ENCODE measurements around the gene BTF3. TPM values are rescaled to one million over a fixed set of nuclear protein-coding genes. Genes with fewer than 3 reads are reported as not detected.

BTF3 gene
- total and polyA plus RNA-seq, 9 of the 15 experiments (the other 6 are each of a cell fraction or from before 2014, with no cell fraction given): 534 to 1,637 (median 848) TPM

DNA sequence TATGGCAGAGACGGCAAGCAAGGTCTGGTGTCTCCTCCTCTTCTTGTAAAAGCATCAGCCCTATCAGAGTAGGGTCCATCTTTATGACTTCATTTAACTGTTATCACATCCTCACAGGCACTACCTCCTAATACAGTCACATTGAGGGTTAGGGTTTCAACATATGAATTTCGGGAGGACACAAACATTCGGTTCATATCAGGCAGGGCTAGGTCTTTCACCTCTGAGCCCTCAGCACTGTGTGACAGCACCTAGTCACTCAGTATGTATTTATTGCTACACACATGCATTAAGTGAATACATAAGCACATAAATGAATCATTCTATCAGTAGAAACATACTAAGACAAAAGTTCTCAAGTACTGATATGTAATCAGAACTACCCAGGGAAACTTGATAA is 9.4 kb upstream of the BTF3 start (continued):
- TF ChIP-seq, protein P1, sequence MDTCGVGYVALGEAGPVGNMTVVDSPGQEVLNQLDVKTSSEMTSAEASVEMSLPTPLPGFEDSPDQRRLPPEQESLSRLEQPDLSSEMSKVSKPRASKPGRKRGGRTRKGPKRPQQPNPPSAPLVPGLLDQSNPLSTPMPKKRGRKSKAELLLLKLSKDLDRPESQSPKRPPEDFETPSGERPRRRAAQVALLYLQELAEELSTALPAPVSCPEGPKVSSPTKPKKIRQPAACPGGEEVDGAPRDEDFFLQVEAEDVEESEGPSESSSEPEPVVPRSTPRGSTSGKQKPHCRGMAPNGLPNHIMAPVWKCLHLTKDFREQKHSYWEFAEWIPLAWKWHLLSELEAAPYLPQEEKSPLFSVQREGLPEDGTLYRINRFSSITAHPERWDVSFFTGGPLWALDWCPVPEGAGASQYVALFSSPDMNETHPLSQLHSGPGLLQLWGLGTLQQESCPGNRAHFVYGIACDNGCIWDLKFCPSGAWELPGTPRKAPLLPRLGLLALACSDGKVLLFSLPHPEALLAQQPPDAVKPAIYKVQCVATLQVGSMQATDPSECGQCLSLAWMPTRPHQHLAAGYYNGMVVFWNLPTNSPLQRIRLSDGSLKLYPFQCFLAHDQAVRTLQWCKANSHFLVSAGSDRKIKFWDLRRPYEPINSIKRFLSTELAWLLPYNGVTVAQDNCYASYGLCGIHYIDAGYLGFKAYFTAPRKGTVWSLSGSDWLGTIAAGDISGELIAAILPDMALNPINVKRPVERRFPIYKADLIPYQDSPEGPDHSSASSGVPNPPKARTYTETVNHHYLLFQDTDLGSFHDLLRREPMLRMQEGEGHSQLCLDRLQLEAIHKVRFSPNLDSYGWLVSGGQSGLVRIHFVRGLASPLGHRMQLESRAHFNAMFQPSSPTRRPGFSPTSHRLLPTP (IDR thresholded peaks at IDR 0.05; ENCODE audit: borderline replicate concordance, extremely low read depth, insufficient read length): no peak
- TF ChIP-seq, protein P2, sequence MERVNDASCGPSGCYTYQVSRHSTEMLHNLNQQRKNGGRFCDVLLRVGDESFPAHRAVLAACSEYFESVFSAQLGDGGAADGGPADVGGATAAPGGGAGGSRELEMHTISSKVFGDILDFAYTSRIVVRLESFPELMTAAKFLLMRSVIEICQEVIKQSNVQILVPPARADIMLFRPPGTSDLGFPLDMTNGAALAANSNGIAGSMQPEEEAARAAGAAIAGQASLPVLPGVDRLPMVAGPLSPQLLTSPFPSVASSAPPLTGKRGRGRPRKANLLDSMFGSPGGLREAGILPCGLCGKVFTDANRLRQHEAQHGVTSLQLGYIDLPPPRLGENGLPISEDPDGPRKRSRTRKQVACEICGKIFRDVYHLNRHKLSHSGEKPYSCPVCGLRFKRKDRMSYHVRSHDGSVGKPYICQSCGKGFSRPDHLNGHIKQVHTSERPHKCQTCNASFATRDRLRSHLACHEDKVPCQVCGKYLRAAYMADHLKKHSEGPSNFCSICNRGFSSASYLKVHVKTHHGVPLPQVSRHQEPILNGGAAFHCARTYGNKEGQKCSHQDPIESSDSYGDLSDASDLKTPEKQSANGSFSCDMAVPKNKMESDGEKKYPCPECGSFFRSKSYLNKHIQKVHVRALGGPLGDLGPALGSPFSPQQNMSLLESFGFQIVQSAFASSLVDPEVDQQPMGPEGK (CRISPR knock-in tag; IDR thresholded peaks at IDR 0.05; ENCODE audit: borderline replicate concordance): no peak
- TF ChIP-seq, protein P3, sequence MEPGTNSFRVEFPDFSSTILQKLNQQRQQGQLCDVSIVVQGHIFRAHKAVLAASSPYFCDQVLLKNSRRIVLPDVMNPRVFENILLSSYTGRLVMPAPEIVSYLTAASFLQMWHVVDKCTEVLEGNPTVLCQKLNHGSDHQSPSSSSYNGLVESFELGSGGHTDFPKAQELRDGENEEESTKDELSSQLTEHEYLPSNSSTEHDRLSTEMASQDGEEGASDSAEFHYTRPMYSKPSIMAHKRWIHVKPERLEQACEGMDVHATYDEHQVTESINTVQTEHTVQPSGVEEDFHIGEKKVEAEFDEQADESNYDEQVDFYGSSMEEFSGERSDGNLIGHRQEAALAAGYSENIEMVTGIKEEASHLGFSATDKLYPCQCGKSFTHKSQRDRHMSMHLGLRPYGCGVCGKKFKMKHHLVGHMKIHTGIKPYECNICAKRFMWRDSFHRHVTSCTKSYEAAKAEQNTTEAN (CRISPR knock-in tag; IDR thresholded peaks at IDR 0.05): no peak
- no peak for TF ChIP-seq BMI1 (IDR thresholded peaks at IDR 0.05; ENCODE audit: low read length)
- TF ChIP-seq, protein P4, sequence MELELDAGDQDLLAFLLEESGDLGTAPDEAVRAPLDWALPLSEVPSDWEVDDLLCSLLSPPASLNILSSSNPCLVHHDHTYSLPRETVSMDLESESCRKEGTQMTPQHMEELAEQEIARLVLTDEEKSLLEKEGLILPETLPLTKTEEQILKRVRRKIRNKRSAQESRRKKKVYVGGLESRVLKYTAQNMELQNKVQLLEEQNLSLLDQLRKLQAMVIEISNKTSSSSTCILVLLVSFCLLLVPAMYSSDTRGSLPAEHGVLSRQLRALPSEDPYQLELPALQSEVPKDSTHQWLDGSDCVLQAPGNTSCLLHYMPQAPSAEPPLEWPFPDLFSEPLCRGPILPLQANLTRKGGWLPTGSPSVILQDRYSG (tag; conservative IDR thresholded peaks at IDR 0.05; ENCODE audit: low read depth): no peak
- TF ChIP-seq MBD2 (IDR thresholded peaks at IDR 0.05; ENCODE audit: borderline replicate concordance, low read depth): no peak
- TF ChIP-seq, protein P5, sequence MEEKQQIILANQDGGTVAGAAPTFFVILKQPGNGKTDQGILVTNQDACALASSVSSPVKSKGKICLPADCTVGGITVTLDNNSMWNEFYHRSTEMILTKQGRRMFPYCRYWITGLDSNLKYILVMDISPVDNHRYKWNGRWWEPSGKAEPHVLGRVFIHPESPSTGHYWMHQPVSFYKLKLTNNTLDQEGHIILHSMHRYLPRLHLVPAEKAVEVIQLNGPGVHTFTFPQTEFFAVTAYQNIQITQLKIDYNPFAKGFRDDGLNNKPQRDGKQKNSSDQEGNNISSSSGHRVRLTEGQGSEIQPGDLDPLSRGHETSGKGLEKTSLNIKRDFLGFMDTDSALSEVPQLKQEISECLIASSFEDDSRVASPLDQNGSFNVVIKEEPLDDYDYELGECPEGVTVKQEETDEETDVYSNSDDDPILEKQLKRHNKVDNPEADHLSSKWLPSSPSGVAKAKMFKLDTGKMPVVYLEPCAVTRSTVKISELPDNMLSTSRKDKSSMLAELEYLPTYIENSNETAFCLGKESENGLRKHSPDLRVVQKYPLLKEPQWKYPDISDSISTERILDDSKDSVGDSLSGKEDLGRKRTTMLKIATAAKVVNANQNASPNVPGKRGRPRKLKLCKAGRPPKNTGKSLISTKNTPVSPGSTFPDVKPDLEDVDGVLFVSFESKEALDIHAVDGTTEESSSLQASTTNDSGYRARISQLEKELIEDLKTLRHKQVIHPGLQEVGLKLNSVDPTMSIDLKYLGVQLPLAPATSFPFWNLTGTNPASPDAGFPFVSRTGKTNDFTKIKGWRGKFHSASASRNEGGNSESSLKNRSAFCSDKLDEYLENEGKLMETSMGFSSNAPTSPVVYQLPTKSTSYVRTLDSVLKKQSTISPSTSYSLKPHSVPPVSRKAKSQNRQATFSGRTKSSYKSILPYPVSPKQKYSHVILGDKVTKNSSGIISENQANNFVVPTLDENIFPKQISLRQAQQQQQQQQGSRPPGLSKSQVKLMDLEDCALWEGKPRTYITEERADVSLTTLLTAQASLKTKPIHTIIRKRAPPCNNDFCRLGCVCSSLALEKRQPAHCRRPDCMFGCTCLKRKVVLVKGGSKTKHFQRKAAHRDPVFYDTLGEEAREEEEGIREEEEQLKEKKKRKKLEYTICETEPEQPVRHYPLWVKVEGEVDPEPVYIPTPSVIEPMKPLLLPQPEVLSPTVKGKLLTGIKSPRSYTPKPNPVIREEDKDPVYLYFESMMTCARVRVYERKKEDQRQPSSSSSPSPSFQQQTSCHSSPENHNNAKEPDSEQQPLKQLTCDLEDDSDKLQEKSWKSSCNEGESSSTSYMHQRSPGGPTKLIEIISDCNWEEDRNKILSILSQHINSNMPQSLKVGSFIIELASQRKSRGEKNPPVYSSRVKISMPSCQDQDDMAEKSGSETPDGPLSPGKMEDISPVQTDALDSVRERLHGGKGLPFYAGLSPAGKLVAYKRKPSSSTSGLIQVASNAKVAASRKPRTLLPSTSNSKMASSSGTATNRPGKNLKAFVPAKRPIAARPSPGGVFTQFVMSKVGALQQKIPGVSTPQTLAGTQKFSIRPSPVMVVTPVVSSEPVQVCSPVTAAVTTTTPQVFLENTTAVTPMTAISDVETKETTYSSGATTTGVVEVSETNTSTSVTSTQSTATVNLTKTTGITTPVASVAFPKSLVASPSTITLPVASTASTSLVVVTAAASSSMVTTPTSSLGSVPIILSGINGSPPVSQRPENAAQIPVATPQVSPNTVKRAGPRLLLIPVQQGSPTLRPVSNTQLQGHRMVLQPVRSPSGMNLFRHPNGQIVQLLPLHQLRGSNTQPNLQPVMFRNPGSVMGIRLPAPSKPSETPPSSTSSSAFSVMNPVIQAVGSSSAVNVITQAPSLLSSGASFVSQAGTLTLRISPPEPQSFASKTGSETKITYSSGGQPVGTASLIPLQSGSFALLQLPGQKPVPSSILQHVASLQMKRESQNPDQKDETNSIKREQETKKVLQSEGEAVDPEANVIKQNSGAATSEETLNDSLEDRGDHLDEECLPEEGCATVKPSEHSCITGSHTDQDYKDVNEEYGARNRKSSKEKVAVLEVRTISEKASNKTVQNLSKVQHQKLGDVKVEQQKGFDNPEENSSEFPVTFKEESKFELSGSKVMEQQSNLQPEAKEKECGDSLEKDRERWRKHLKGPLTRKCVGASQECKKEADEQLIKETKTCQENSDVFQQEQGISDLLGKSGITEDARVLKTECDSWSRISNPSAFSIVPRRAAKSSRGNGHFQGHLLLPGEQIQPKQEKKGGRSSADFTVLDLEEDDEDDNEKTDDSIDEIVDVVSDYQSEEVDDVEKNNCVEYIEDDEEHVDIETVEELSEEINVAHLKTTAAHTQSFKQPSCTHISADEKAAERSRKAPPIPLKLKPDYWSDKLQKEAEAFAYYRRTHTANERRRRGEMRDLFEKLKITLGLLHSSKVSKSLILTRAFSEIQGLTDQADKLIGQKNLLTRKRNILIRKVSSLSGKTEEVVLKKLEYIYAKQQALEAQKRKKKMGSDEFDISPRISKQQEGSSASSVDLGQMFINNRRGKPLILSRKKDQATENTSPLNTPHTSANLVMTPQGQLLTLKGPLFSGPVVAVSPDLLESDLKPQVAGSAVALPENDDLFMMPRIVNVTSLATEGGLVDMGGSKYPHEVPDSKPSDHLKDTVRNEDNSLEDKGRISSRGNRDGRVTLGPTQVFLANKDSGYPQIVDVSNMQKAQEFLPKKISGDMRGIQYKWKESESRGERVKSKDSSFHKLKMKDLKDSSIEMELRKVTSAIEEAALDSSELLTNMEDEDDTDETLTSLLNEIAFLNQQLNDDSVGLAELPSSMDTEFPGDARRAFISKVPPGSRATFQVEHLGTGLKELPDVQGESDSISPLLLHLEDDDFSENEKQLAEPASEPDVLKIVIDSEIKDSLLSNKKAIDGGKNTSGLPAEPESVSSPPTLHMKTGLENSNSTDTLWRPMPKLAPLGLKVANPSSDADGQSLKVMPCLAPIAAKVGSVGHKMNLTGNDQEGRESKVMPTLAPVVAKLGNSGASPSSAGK (IDR thresholded peaks at IDR 0.05): no peak
- no peak for TF ChIP-seq ZNF764 (CRISPR knock-in tag; IDR thresholded peaks at IDR 0.05; ENCODE audit: low read depth)
